ENCODE results near the gene RNF149.
"Not testable (repeated sequence)": the region's sequence is repeated elsewhere in the genome, so short reads cannot be mapped to it uniquely, and the experiment has no call there.

DNA sequence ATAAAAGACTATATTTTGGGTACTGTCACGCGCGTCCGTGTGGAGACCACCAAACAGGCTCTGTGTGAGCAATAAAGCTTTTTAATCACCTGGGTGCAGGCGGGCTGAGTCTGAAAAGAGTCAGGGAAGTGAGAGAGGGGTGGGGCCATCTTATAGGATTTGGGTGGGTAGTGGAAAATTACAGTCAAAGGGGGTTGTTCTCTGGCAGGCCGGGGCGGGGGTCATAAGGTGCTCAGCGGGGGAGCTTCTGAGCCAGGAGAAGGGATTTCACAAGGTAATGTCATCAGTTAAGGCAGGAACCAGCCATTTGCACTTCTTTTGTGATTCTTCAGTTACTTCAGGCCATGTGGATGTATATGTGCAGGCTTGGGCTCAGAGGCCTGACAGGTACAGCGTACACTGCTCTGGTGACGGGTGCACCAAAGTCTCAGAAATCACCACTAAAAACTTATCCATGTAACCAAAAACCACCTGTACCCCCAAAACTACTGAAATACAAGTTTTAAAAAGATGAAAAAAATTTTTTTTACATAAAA lies 57.2 kb downstream of the RNF149 start:
- not testable (repeated sequence) for TF ChIP-seq POLR2A, POLR2AphosphoS5 (IDR thresholded peaks at IDR 0.05; ENCODE audit: low read depth, low read length)

Data from GM12892 (cell line).